GM15510 (cell line): ENCODE measurements around the gene CEP55.

ENCODE experiments used
- POLR2A ChIP-seq: IDR thresholded peaks from 3 replicates; pipeline ENCODE4 v1.6.1; 2011; ENCODE audit warnings: borderline replicate concordance; ENCODE audit not compliant: insufficient read length; ENCODE audit errors: extremely low read depth

Gene CEP55

DNA sequence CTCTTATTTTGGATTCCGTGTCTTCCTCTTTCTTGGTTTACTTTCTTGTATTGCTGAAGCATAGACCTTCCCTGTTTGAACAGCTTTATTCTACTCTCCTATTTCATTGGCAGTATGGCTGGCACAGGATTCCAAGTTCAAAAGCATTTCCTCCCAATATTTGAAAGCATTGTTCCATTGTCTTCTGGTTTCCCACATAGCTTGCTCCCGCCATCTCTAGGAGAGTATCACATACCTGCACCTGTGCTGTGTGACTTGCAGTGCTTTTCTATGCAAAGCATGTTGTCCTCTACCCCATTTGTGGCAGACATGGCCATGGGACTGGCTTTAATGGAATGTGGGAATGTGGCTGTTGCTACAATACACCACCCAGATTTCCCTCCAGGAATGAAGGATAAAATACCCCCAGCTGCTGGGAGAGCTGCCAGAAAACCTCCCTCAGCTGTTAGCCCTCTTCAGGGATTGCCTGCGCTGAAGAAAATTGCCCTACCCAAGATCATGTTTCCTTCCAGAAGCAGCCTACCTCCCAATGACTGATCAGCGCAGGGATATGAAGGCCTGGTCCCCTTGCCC lies 7.4 kb upstream of the CEP55 start:
- no peak for TF ChIP-seq POLR2A

- no peak for TF ChIP-seq POLR2A
Observed at GRCh38 chr10:93491602-93492121, 4.8 kb upstream of the CEP55 start.

DNA sequence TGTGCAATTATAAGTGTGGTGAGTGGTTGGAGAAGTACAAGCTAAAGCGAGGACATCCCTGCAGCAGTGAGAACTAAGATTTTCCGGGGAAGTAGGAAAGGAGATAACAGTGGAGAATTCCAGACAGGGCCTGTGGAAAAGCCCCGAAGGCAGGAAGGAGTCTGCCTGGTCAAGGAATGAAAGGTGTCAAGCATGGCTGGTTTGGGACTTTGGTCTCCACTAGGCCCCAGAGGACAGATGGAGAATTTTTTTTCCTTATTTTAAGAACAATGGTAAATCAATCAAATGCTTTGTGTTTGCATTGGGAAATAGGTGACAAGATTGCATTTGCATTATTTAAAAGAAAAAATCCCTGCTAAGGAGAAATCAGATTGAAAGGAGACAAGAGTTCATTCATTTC lies 3.2 kb upstream of the CEP55 start:
- no peak for TF ChIP-seq POLR2A

DNA sequence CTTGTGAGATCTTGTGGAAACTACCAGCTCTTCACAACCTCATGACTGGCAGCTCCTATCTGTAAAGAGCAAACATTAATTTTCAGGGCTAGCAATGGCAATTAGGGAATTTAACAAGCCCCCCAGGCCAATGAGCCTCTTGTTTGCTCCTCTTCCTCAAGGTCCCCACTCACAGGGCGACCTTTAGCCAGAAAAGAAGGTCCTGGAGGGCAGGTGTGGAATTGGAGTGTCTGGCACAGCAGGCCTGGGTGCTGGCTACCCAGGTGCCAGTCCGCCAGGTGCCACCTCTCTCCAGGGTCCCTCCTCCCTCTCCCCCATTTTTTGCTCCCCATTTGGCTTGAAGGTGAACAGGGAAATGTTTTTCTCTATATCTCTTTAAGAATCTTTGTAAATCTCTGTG lies 1.9 kb upstream of the CEP55 start:
- no peak for TF ChIP-seq POLR2A

GRCh38 chr10:93495654-93496321 lies 624 bp upstream of the CEP55 start:
- TF ChIP-seq POLR2A: no peak

DNA sequence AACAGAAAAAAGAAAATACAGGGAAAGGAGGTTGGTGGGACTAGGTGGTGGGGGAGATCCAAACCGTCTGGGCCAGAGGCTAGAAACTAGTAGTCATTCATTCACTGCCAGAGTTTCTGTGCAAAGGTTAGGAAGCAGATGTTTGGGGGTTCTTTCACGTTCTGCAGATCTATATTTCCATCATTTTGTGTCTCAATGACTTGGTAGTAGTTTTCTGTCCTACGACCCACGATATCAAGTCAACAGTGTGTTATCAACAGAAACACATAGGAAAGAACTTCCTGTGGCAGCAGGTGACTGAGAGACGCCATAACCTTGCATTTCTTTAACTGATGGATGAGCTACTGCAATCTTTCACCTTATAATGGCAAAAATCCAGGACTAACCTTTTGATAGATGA lies 1.8 kb downstream of the CEP55 start:
- no peak for TF ChIP-seq POLR2A

GRCh38 chr10:93501650-93502049 lies 5.2 kb downstream of the CEP55 start:
- no peak for TF ChIP-seq POLR2A

DNA sequence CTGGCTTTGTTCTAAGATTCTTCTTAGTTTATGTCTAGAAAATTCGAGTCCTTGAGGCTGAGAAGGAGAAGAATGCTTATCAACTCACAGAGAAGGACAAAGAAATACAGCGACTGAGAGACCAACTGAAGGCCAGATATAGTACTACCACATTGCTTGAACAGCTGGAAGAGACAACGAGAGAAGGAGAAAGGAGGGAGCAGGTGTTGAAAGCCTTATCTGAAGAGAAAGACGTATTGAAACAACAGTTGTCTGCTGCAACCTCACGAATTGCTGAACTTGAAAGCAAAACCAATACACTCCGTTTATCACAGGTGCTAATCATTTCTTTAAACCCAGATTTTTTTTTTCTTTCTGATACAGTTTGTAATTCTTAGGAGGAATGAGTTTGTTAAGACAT lies 6.7 kb downstream of the CEP55 start:
- TF ChIP-seq POLR2A: no peak

DNA sequence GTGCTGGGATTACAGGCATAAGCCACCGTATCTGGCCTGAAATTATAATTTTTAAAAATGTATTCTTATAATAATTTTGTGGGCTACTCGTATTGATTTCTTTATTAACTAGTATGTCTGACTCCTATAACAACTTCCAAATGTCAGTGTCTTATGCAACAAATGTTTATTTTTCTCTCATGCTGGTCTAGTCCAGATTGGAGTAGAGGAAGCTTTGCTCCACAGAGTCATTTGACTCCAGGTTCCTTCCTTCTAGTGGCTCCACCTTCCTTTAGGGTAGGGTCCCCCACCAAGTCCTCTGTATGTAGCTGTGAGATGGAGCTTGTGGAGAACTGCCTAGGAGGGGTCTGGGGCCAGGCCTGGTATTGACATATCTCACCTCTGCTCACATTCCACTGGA lies 8.7 kb downstream of the CEP55 start:
- TF ChIP-seq POLR2A: no peak

- no peak for TF ChIP-seq POLR2A
Observed at GRCh38 chr10:93509816-93510215, 13.4 kb downstream of the CEP55 start.

- TF ChIP-seq POLR2A: no peak
Observed at GRCh38 chr10:93512565-93512964, 16.2 kb downstream of the CEP55 start.

DNA sequence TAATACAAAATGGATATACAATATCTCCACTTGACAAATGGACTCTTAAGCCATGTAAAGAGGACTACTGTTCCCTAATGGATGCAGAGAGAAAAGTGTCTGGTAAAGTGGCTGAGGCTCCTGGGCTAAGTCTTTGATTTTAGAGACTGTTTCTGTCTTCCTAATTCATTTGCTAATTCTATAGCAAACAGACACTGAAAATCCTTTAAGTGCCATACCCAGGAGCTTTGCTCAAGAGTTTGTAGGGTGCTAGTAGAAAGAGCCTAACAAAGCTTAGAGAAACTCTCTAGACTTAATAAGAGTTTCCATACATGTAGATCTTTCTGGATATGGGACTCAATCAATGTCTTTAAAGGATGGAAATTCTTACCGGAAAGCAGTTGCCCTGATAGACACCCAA lies 16.7 kb downstream of the CEP55 start:
- TF ChIP-seq POLR2A: no peak

DNA sequence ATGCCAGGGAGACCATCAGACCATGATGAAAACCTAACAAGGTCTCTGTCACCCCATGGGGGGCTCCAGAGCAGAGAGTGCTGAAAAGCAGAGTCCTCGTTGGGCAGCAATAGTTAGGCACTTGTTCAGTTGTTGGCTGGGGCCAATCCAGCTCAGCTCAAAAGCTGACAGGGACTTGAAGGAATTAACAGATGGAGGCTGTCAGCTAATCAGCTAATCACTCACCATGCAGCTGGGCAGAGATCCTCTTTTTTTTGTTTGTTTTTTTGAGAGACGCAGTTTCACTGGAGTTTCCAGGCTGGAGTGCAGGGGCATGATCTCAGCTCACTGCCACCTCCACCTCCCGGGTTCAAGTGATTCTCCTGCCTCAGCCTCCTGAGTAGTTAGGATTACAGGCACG lies 18.1 kb downstream of the CEP55 start:
- TF ChIP-seq POLR2A: no peak

DNA sequence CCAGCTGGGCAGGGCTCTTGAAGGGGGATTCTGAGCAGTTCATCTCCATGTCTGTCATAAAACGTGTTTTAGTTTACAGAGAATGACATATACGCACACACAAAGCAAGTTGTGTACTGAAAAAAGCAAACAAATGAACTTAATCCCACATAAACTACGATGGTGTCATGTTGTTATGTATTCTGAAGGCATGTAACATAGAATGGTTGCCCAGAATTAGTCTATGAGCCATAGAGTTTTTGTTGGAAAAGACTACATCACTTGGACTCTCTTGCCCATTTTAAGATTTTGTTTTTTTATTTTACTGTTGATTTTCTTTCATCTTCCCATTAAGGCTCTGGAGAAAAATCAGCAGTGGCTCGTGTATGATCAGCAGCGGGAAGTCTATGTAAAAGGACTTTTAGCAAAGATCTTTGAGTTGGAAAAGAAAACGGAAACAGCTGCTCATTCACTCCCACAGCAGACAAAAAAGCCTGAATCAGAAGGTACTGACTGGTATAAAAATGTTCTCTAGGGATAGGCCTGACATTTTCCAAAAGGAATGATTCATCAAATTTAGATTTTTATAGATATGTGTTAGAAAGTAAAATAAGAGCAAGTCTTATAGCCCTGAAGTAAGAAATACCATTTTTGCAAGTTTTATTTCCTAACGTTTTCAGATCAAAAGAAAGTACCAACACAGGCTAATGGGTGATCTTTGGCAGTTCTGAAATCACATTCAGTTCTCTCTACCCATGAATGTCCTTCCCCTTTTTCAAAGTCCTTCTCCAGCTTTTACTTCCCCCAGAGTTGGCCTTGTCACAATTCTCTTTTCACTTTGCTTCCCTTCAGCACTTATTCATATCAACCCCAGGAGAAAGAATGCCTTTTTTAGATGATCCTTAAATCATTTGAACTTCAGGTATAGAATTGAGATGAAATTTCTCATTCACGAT lies 18.9 kb downstream of the CEP55 start:
- TF ChIP-seq POLR2A: no peak

DNA sequence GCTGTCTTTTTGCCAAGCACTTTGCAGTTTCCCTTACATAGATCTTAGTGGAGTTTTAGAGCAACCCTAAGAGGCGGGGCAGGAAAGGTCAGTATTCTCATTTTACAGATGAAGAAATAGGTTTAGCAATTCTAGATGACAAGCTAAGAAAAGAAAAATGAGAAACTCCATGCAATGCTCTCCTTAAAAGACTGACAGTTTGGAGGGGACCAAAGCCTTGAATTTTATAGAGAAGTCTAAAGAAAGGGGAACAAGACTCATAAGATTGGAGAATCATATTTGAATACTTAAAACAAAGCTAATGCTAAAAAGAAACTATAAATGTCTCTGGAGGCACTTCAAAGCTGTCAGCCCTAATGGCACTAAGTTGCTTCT lies 19.6 kb downstream of the CEP55 start:
- TF ChIP-seq POLR2A: no peak
